Measurements from ENCODE around the gene TEX264.

DNA sequence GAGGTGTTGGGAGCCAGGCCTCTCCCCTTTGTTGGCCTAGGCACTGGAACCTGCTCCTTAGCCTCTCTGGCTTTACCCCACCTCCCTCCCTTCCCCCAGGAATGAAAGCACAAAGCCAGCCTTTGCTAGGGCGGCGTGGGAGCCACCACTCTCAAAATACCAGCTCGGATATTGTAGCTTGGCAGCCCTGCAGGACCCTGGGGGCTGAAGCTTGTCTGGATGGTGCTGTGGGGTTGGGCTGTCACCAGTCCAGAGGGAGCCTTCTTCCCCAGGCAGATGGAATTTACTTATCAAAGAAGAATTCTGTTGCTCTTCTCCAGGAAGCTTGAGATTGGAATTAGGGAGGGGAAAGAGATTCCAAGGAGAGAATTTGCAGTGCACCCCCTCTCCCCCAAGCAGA, 20.9 kb downstream of the TEX264 start:
- TF ChIP-seq, protein P1, sequence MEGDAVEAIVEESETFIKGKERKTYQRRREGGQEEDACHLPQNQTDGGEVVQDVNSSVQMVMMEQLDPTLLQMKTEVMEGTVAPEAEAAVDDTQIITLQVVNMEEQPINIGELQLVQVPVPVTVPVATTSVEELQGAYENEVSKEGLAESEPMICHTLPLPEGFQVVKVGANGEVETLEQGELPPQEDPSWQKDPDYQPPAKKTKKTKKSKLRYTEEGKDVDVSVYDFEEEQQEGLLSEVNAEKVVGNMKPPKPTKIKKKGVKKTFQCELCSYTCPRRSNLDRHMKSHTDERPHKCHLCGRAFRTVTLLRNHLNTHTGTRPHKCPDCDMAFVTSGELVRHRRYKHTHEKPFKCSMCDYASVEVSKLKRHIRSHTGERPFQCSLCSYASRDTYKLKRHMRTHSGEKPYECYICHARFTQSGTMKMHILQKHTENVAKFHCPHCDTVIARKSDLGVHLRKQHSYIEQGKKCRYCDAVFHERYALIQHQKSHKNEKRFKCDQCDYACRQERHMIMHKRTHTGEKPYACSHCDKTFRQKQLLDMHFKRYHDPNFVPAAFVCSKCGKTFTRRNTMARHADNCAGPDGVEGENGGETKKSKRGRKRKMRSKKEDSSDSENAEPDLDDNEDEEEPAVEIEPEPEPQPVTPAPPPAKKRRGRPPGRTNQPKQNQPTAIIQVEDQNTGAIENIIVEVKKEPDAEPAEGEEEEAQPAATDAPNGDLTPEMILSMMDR (conservative IDR thresholded peaks at IDR 0.05) = no peak
- TF ChIP-seq EZH2 (IDR thresholded peaks at IDR 0.05; ENCODE audit: low read depth) = no peak

Measured in PC-9 (cell line).